Mammary epithelial cell (primary cell): ENCODE measurements around the gene C1orf53.

Experiments
- CTCF ChIP-seq, 2 donors: IDR thresholded peaks in 1 of 2; conservative IDR thresholded peaks in 1 of 2; 2 replicates each; pipeline ENCODE4 v1.5.1; 2011 to 2012; ENCODE audit warnings: inconsistent platforms in 2 of 2, low read length in 2 of 2, mild to moderate bottlenecking in 2 of 2, control low read depth in 1 of 2, low read depth in 1 of 2; ENCODE audit not compliant: insufficient read depth in 1 of 2; ENCODE audit errors: extremely low read depth in 1 of 2
- EZH2 ChIP-seq: IDR thresholded peaks from 2 replicates; pipeline ENCODE4 v1.6.1; 2012; ENCODE audit warnings: low read length, inconsistent platforms, borderline replicate concordance

- TF ChIP-seq CTCF (conservative IDR thresholded peaks at IDR 0.05 in 1 of 2, IDR thresholded peaks at IDR 0.05 in 1 of 2; ENCODE audit: extremely low read depth in 1 of 2, insufficient read depth in 1 of 2, low read depth in 1 of 2, low read length in 2 of 2) (no peak), EZH2 (peak; percentile 41)
Measured at GRCh38 chr1:197918807-197919345, 16.4 kb downstream of the C1orf53 start.
